ENCODE results near the gene SIGLEC14.

GRCh38 chr19:51599084-51599483, 47.5 kb downstream of the SIGLEC14 start:
- no peak for TF ChIP-seq NFIC (IDR thresholded peaks at IDR 0.05)
- TF ChIP-seq EP300 (IDR thresholded peaks at IDR 0.05; ENCODE audit: borderline replicate concordance), result no peak
- TF ChIP-seq YY1 (IDR thresholded peaks at IDR 0.05; ENCODE audit: low read depth), result no peak
- TF ChIP-seq CREB1 (IDR thresholded peaks at IDR 0.05; ENCODE audit: low read depth), result no peak
- TF ChIP-seq TCF12 (IDR thresholded peaks at IDR 0.05; ENCODE audit: low read depth), result no peak
- TF ChIP-seq CEBPB (IDR thresholded peaks at IDR 0.05), result no peak
- TF ChIP-seq ZBTB7A (IDR thresholded peaks at IDR 0.05; ENCODE audit: low read depth), result no peak
- TF ChIP-seq TAF1 (IDR thresholded peaks at IDR 0.05; ENCODE audit: low read depth), result no peak
- TF ChIP-seq, protein P1, sequence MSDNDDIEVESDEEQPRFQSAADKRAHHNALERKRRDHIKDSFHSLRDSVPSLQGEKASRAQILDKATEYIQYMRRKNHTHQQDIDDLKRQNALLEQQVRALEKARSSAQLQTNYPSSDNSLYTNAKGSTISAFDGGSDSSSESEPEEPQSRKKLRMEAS (IDR thresholded peaks at IDR 0.05), result no peak
- TF ChIP-seq EGR1 (IDR thresholded peaks at IDR 0.05), result no peak
- TF ChIP-seq RAD21 (IDR thresholded peaks at IDR 0.05; ENCODE audit: low read depth), result no peak
- TF ChIP-seq REST (IDR thresholded peaks at IDR 0.05; ENCODE audit: low read depth), result no peak
- no peak for TF ChIP-seq TEAD4 (IDR thresholded peaks at IDR 0.05)
- TF ChIP-seq USF1 (IDR thresholded peaks at IDR 0.05), result no peak

All from Ishikawa (cell line).